ENCODE results near the gene ARL15.

The ARL15 gene

GRCh38 chr5:54177058-54177457 lies 133.3 kb downstream of the ARL15 start:
- no peak overlapping the region for H3K4me3 ChIP-seq (ENCODE audit: low read depth, low read length)
- in situ Hi-C loops (cut with HindIII; ENCODE audit: low sequenced_read_pairs) = no loop called here
- no peak for DNase-seq (ENCODE audit: low read depth)
- TF ChIP-seq CTCF (IDR thresholded peaks at IDR 0.05; ENCODE audit: low read depth, low read length, missing control alignments) = no peak

- in situ Hi-C loops (cut with HindIII; ENCODE audit: low sequenced_read_pairs) = no loop called here
- no peak overlapping the region for H3K4me3 ChIP-seq (ENCODE audit: low read depth, low read length)
Measured at GRCh38 chr5:54176066-54176830, 134.1 kb downstream of the ARL15 start.

GRCh38 chr5:54173251-54173650 lies 137.1 kb downstream of the ARL15 start:
- no peak overlapping the region for H3K4me3 ChIP-seq (ENCODE audit: low read depth, low read length)
- no peak for TF ChIP-seq CTCF (IDR thresholded peaks at IDR 0.05; ENCODE audit: low read depth, low read length, missing control alignments)
- in situ Hi-C loops (cut with HindIII; ENCODE audit: low sequenced_read_pairs) = no loop called here
- DNase-seq (ENCODE audit: low read depth) = no peak

More at GRCh38 chr5:54176066-54176830, 134.1 kb downstream of the ARL15 start:
- no peak for DNase-seq (ENCODE audit: low read depth)
- TF ChIP-seq CTCF (IDR thresholded peaks at IDR 0.05; ENCODE audit: low read depth, low read length, missing control alignments) = no peak

- no peak overlapping the region for H3K4me3 ChIP-seq (ENCODE audit: low read depth, low read length)
- in situ Hi-C loops (cut with HindIII; ENCODE audit: low sequenced_read_pairs) = no loop called here
- peak; percentile 49 for DNase-seq (ENCODE audit: low read depth)
Measured at GRCh38 chr5:54171645-54172384, 138.6 kb downstream of the ARL15 start.

GRCh38 chr5:54165687-54166086 lies 144.7 kb downstream of the ARL15 start:
- TF ChIP-seq CTCF (IDR thresholded peaks at IDR 0.05; ENCODE audit: low read depth, low read length, missing control alignments) = no peak
- no peak overlapping the region for H3K4me3 ChIP-seq (ENCODE audit: low read depth, low read length)
- in situ Hi-C loops (cut with HindIII; ENCODE audit: low sequenced_read_pairs) = loop anchor here (5.0 kb wide), 1 partner anchor 78 kb away; no protein-coding TSS in a partner anchor
- DNase-seq (ENCODE audit: low read depth) = no peak

More at GRCh38 chr5:54171645-54172384, 138.6 kb downstream of the ARL15 start:
- TF ChIP-seq CTCF (IDR thresholded peaks at IDR 0.05; ENCODE audit: low read depth, low read length, missing control alignments) = no peak

GRCh38 chr5:54162184-54162583 lies 148.2 kb downstream of the ARL15 start:
- no peak overlapping the region for H3K4me3 ChIP-seq (ENCODE audit: low read depth, low read length)
- DNase-seq (ENCODE audit: low read depth) = no peak
- no peak for TF ChIP-seq CTCF (IDR thresholded peaks at IDR 0.05; ENCODE audit: low read depth, low read length, missing control alignments)
- in situ Hi-C loops (cut with HindIII; ENCODE audit: low sequenced_read_pairs) = no loop called here

All from astrocyte of the cerebellum (primary cell).